ENCODE data around the gene RNF166. TPM values are rescaled to one million over a fixed set of nuclear protein-coding genes. Genes with fewer than 3 reads are reported as not detected.

Gene RNF166
- total RNA-seq, 1 experiment from 2014 or later, result 36.3 TPM

DNA sequence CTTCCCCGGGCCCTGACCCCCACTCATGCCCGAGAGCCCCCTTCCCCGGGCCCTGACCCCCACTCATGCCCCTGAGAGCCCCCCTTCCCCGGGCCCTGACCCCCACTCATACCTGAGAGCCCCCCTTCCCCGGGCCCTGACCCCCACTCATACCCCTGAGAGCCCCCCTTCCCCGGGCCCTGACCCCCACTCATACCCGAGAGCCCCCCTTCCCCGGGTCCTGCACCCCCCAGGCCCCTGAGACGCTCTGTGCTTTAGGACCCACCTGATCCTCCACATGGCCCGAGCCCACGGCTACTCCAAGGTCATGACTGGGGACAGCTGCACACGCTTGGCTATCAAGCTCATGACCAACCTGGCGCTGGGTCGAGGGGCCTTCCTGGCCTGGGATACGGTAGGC, 6.8 kb upstream of the RNF166 start:
- TF ChIP-seq CTCF (conservative IDR thresholded peaks at IDR 0.05; ENCODE audit: low read depth, low read length), result no peak
- no peak for TF ChIP-seq EZH2 (IDR thresholded peaks at IDR 0.05; ENCODE audit: borderline replicate concordance, low read depth, low read length, poor library complexity, severe bottlenecking)
- Histone ChIP-seq H3K27ac (ENCODE audit: low read depth, low read length, poor library complexity, severe bottlenecking) (no peak overlapping the region), H3K4me1 (ENCODE audit: insufficient read depth, low read length, poor library complexity, severe bottlenecking) (no peaks in the 10 kb centered on the region), H3K36me3 (ENCODE audit: insufficient read depth, low read length, poor library complexity, severe bottlenecking) (peaks cover 42% of the 10 kb centered on the region), H3K9me3 (ENCODE audit: low read depth, low read length, poor library complexity, severe bottlenecking) (no peaks in the 10 kb centered on the region), H3K27me3 (replicated peaks; ENCODE audit: insufficient read depth, low read depth, low read length, poor library complexity) (no peaks in the 10 kb centered on the region), H3K4me3 (ENCODE audit: low read depth, low read length, poor library complexity, severe bottlenecking) (no peak overlapping the region)
- ChIA-PET POLR2A (ENCODE audit: low non-redundant PET) (no interaction called here), CTCF (no interaction called here)
- no TSS peak for BruUV-seq (replicated peaks)
- DNase-seq (ENCODE audit: low spot score), result no peak
- intact Hi-C loops (cut with micrococcal nuclease; ENCODE audit: unreplicated experiment), result no loop called here

DNA sequence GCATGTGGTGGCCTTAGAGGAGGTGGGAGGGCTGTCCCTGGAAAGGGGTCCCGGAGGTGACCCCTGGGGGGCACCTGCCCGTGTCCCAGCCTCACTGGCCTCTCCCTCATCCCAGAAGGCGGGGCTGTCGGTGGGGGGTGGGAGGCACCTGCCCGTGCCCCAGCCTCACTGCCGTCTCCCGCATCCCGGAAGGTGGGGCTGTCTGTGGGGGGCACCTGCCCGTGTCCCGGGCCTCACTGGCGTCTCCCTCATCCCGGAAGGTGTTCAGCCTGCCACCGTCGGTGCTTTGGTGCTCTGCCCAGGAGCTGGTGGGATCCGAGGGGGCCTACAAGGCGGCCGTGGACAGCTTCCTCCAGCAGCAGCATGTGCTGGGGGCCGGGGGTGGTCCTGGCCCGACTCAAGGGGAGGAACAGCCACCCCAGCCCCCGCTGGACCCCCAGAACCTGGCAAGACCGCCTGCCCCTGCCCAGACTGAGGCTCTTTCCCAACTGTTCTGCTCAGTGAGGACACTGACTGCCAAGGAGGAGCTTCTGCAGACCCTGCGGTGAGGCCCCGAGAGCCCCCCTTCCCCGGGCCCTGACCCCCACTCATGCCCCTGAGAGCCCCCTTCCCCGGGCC, 6.3 kb upstream of the RNF166 start:
- TF ChIP-seq EZH2 (IDR thresholded peaks at IDR 0.05; ENCODE audit: borderline replicate concordance, low read depth, low read length, poor library complexity, severe bottlenecking) (no peak), CTCF (conservative IDR thresholded peaks at IDR 0.05; ENCODE audit: low read depth, low read length) (no peak)
- no TSS peak for BruUV-seq (replicated peaks)
- peaks cover 40% of the 10 kb centered on the region for H3K36me3 ChIP-seq (ENCODE audit: insufficient read depth, low read length, poor library complexity, severe bottlenecking)
- intact Hi-C loops (cut with micrococcal nuclease; ENCODE audit: unreplicated experiment), result no loop called here
- no peaks in the 10 kb centered on the region for H3K4me1 ChIP-seq (ENCODE audit: insufficient read depth, low read length, poor library complexity, severe bottlenecking)
- no peak overlapping the region for H3K4me3 ChIP-seq (ENCODE audit: low read depth, low read length, poor library complexity, severe bottlenecking)
- no peak for DNase-seq (ENCODE audit: low spot score)
- H3K27ac ChIP-seq (ENCODE audit: low read depth, low read length, poor library complexity, severe bottlenecking), result no peak overlapping the region
- ChIA-PET POLR2A (ENCODE audit: low non-redundant PET) (no interaction called here), CTCF (no interaction called here)
- H3K9me3 ChIP-seq (ENCODE audit: low read depth, low read length, poor library complexity, severe bottlenecking), result no peaks in the 10 kb centered on the region
- no peaks in the 10 kb centered on the region for H3K27me3 ChIP-seq (replicated peaks; ENCODE audit: insufficient read depth, low read depth, low read length, poor library complexity)

GRCh38 chr16:88711750-88712340, 5.6 kb upstream of the RNF166 start:
- BruUV-seq (replicated peaks), result no TSS peak
- Histone ChIP-seq H3K27ac (ENCODE audit: low read depth, low read length, poor library complexity, severe bottlenecking) (no peak overlapping the region), H3K4me1 (ENCODE audit: insufficient read depth, low read length, poor library complexity, severe bottlenecking) (peaks cover 6% of the 10 kb centered on the region), H3K27me3 (replicated peaks; ENCODE audit: insufficient read depth, low read depth, low read length, poor library complexity) (no peaks in the 10 kb centered on the region), H3K4me3 (ENCODE audit: low read depth, low read length, poor library complexity, severe bottlenecking) (no peak overlapping the region), H3K9me3 (ENCODE audit: low read depth, low read length, poor library complexity, severe bottlenecking) (no peaks in the 10 kb centered on the region), H3K36me3 (ENCODE audit: insufficient read depth, low read length, poor library complexity, severe bottlenecking) (peaks cover 35% of the 10 kb centered on the region)
- intact Hi-C loops (cut with micrococcal nuclease; ENCODE audit: unreplicated experiment), result no loop called here
- TF ChIP-seq CTCF (conservative IDR thresholded peaks at IDR 0.05; ENCODE audit: low read depth, low read length), result no peak
- no peak for DNase-seq (ENCODE audit: low spot score)
- POLR2A ChIA-PET (ENCODE audit: low non-redundant PET), result no interaction called here
- CTCF ChIA-PET, result no interaction called here
